ENCODE data around the gene ZNF831.

ZNF831 gene

DNA sequence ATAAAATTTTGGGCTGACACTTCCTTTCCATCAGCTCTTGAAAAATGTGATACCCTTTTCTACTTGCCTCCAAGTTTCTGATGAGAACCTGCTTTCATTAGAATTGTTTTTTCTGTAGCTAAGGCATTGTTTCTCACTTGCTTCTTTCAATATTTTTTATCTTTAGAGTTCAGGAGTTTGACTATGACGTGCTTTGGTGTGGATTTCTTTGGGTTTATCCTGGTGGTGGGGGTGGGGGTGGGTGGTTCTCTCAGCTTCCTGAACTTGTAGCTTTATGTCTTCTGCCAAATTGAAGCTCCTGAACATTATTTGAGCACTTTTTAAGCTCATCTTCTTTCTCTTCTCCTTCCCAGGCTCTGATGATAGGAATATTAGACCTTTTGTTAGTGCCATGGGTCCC, 11.4 kb downstream of the ZNF831 start:
- no peak for TF ChIP-seq ZNF274 (IDR thresholded peaks at IDR 0.05; ENCODE audit: low read depth, low read length)
- no peak overlapping the region for H3K4me3 ChIP-seq (ENCODE audit: low read length)

DNA sequence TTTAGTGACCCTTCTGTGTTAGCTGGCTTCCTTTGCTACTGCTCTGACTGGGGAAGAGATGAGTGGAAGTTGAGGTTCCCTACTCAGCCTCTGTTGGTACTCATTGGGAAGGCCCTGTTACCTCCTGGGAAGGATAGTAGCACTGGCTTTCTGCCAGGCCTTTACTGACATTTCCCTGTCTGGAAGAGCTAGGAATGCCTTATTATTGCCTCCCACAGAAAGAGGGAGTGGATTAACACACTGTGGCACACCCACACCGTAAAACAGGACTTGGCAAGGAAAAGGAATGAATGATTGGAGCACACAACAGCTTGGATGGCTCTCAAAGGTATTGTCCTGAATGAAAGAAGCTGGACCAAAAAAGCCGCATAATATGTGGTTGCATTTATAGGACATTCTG, 12.2 kb downstream of the ZNF831 start:
- no peak for TF ChIP-seq ZNF274 (IDR thresholded peaks at IDR 0.05; ENCODE audit: low read depth, low read length)
- H3K4me3 ChIP-seq (ENCODE audit: low read length), result no peak overlapping the region

DNA sequence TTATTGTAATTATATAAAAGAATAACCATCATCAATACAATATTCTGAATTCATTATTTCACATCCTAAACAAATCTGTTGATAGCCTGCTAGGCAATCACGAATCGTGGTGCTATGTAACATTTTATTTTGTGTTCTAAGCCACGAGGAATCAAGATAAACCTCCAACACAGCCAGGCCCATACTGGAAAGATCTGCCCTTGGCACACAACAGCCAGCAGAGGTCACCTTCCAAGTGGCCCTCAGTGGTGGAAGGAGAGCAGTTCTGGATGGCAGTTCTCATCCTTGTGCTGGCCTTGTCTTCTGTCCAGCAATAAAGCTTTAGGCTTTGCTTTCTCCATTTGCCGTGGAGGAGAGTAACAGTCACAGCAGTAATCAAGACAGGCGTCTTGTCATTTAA, 13.2 kb downstream of the ZNF831 start:
- H3K4me3 ChIP-seq (ENCODE audit: low read length), result no peak overlapping the region
- no peak for TF ChIP-seq ZNF274 (IDR thresholded peaks at IDR 0.05; ENCODE audit: low read depth, low read length)

DNA sequence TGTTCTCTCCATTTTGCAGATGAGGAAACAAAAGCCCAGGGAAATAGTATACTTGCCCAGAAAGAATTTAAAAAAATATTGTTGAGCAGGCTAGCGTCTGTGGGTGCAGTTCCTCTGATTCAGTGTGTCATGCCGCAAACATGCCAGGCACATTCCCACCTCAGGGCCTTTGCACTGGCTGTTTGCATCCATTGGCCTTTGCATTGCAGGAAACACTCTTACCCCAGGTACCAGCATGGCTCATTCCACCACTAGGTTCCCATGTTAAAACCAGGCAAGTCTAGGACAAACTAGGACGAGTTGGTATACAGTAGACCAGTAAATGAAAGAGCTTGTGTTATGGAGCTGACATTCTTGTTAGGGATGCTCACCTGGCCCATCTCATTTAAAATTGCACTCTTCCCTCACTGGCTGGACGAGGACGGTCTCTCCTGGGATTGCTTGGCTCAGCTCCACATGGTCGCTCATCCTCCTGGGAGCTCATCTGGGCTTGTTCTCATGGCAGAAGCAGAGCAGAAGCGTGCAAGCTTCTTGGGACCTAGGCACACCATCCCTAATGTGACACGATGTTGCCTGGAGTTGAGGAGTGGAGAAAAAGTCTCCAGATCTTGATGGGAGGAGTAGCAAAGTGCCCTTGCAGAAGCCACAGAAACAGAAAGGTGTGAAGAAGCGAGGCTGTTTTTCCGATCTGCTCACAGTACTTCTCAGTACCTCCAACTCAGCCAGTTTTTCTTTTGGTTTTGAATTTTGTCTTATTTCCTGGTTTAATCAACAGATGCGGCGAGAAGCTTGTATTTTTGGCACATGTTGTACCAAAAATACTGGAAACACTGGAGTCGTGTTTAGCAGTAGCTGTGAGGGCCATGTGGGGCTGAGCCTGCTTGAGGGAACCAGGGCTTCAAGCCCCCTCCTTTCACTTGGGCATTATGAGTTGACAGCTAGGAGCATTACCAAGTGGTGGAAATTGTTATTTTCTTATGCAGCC, 13.9 kb downstream of the ZNF831 start:
- H3K4me3 ChIP-seq (ENCODE audit: low read length), result no peak overlapping the region
- no peak for TF ChIP-seq ZNF274 (IDR thresholded peaks at IDR 0.05; ENCODE audit: low read depth, low read length)

DNA sequence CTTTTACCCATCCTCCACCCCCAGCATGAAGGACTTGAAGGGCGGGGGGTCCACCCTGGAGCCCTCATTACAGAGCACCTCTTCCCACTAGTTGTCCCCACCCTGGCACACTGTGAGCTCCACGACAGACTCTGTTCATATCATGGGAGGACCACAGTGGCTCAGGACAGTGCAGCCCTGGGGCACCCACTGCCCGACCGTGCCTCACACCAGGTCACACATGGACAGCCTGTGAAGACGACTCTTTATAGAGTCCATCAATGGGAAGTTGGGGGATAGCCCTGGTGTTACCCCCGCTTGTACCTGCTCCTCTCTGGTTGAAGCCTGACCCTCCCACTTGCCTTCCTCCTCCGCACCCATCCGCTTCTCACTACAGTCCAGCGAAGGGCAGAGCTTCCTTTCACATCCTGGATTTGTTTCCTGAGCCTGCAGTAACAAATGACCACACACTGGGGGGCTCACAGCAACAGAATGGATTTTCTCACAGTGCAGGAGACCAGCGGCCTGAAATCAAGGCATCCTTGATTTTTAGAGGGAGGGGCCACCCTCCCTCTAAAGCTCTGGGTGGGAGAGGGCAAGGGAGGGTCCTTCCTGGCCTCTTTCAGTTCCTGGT, 15.5 kb downstream of the ZNF831 start:
- no peak overlapping the region for H3K4me3 ChIP-seq (ENCODE audit: low read length)
- TF ChIP-seq ZNF274 (IDR thresholded peaks at IDR 0.05; ENCODE audit: low read depth, low read length), result no peak

DNA sequence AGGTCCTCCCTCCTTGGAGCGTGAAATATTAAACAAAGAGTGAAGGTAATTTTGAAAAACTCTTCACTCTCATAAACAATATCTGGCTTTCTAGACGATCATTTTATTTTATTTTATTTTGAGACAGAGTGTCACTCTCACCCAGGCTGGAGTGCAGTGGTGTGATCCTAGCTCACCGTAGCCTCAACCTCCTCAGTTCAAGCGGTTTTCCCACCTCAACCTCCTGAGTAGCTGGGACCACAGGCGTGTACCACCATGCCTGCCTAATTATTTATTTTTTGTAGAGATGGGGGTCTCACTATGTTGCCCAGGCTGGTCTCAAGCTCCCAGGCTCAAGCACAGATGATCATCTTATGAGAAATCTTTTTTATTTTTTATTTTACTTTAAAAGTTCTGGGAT, 16.4 kb downstream of the ZNF831 start:
- no peak overlapping the region for H3K4me3 ChIP-seq (ENCODE audit: low read length)
- no peak for TF ChIP-seq ZNF274 (IDR thresholded peaks at IDR 0.05; ENCODE audit: low read depth, low read length)

DNA sequence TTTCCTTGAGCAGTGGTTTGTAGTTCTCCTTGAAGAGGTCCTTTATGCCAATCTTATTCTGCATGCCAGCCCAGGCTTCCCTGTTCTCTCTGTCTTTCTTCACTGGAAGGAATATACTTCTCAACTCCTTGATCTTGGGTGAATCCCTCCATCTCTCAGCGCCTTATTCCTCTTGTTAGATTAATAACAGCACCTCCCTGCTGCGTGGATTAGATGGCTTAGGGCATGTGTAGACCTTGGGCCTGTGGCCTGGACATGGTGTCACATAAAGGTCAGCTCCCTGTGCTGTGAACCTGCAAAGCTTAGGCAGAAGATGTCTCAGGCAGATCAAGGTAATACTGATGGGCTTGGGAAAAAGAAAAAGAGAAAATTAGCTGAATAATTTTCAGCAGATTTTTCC, 18.3 kb downstream of the ZNF831 start:
- H3K4me3 ChIP-seq (ENCODE audit: low read length), result no peak overlapping the region
- no peak for TF ChIP-seq ZNF274 (IDR thresholded peaks at IDR 0.05; ENCODE audit: low read depth, low read length)

DNA sequence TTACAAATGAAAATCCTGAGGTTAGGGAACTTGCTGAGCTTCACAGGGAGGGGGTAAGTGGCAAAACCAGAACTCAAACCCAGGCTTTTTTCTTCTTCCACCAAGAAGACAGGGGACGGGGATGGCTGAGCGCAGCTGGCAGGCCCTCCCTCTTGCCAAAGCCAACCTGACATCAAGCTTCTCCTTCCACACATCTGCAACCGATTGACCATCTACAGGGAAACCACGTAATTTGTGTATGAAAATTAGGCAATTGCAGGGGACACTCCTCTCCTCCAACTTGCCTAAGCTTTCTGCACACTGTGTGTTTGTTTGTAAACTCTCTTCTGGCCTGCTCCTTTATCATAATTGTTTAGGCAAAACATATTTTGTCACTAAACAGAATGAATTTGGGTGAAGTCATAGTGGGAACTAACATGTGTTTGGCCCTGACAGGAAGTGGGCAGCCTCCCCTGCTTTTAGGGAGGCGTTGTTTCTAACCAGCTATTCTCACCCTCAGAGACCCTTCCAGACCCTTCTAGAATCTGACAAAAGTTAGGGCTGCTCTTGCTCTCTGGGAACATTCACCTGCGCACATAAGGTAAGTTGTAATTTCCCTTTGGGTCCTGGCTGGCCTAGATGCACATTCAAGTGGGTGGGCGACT, 18.9 kb downstream of the ZNF831 start:
- no peak for TF ChIP-seq ZNF274 (IDR thresholded peaks at IDR 0.05; ENCODE audit: low read depth, low read length)
- no peak overlapping the region for H3K4me3 ChIP-seq (ENCODE audit: low read length)

DNA sequence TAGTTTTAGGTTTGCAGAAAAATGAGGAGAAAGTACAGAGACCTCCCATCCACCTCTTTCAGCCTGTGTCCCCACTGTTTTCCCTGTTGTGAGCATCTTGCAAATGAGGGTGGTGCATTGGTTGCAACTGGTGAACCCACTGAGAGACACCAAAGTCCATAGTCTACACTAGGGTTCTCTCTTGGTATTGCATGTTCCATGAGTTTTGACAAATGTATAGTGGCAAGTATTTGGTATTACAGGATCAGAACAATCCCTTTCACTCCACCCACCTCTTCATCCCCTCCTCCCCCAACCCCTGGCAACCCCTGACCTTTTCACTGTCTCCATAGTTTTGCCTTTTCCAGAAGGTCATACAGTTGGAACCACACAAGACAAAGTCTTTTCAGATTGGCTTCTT, 20.1 kb downstream of the ZNF831 start:
- no peak for TF ChIP-seq ZNF274 (IDR thresholded peaks at IDR 0.05; ENCODE audit: low read depth, low read length)
- H3K4me3 ChIP-seq (ENCODE audit: low read length), result no peak overlapping the region

DNA sequence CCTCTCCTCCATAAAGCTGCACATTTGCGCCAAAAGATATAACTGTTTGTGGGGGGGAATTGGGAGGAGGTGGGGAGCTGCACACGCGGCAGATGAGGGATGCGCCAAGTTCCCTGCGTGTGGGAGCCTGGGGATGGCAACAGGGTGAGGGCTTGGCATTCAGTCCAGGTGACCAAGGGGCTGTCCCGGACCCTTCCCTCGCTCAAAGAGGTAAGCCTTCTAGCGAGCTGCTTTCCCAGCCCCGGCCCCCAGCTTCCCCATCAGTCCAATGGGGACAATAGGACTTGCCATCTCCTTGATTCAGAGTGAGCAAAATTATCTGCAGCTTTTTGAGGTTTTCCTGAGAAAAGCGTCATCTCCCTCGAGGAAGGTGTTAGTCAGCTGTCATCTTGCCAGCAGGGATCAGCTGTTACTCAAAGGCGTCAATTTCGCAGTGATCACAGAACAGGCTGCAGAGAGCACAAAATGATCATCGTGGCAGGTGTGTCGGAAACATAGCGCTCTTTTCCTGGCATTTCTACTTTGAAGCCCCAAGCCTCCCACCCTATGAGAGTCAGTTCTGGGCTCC, 21.3 kb downstream of the ZNF831 start:
- no peak for TF ChIP-seq ZNF274 (IDR thresholded peaks at IDR 0.05; ENCODE audit: low read depth, low read length)
- no peak overlapping the region for H3K4me3 ChIP-seq (ENCODE audit: low read length)

DNA sequence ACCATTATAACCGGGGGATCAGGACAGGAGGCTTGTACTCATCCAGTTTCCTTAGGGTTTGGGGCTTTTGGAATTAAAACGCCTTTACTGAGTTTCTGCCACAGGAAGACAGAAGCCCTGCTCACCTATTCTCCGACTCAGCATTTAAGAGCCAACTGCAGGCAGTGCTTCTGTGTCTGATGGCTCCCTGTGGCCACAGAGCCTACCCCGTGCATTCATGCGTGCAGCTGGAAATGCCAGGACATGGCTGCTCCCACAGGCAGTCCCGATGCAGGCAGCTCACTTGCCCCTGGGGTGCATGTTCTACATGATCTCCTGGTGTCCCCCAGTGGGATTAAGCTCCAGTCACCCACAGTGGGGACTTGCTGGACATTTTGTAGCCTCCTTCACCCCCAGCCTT, 22.2 kb downstream of the ZNF831 start:
- TF ChIP-seq ZNF274 (IDR thresholded peaks at IDR 0.05; ENCODE audit: low read depth, low read length), result no peak
- H3K4me3 ChIP-seq (ENCODE audit: low read length), result no peak overlapping the region

DNA sequence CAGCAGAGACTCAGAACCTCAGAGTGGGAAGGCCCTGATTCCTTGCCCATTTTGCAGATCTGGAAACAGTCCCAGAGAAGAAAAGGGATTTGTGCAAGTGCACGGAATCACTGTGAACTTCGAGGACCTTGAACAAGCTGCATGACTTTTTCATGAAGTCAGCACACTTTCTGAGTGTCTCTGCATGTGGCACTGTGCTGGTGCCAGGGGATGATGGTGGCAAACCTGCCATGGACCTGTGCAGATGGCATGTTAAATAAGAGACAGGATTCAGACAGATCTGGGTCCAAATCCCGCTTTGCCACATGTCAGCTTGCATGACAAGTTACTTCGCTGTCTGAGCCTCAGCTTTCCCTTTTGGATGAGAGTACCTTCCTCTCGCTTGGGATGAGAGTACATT, 26.8 kb downstream of the ZNF831 start:
- TF ChIP-seq ZNF274 (IDR thresholded peaks at IDR 0.05; ENCODE audit: low read depth, low read length), result no peak
- no peak overlapping the region for H3K4me3 ChIP-seq (ENCODE audit: low read length)

DNA sequence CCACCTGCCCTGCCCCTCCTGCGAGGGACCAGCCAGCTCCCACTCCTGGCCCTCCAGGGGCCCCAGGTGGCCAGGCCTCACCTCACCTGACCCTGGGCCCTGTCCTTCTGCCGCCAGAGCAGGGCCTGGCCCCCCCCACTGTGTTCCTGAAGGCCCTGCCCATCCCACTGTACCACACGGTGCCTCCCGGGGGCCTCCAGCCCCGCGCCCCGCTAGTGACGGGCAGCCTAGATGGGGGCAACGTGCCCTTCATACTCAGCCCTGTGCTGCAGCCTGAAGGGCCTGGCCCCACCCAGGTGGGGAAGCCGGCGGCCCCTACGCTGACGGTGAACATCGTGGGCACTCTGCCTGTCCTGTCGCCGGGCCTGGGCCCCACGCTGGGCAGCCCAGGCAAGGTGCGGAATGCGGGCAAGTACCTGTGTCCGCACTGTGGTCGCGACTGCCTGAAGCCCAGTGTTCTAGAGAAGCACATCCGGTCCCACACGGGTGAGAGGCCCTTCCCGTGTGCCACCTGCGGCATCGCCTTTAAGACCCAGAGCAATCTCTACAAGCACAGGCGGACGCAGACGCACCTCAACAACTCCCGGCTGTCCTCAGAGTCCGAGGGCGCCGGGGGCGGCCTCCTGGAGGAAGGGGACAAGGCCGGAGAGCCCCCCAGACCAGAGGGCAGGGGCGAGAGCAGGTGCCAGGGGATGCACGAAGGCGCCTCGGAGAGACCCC, 27.6 kb downstream of the ZNF831 start:
- no peak for TF ChIP-seq ZNF274 (IDR thresholded peaks at IDR 0.05; ENCODE audit: low read depth, low read length)
- H3K4me3 ChIP-seq (ENCODE audit: low read length), result no peak overlapping the region
